GM12874 (cell line): Measurements from ENCODE around the gene CRAMP1.

ENCODE experiments used
- CTCF ChIP-seq: IDR thresholded peaks from 2 replicates; pipeline ENCODE4 v1.5.1; 2011; ENCODE audit warnings: low read depth, mild to moderate bottlenecking, control low read depth, low read length, moderate library complexity; ENCODE audit not compliant: insufficient read depth

CRAMP1 gene

GRCh38 chr16:1723450-1724147 lies 111.4 kb downstream of the CRAMP1 start:
- peak; percentile 70 for TF ChIP-seq CTCF

- no peak for TF ChIP-seq CTCF
Observed at GRCh38 chr16:1724491-1724890, 112.3 kb downstream of the CRAMP1 start.

- no peak for TF ChIP-seq CTCF
Observed at GRCh38 chr16:1726661-1727502, 114.7 kb downstream of the CRAMP1 start.
